Heart left ventricle (tissue), 16 donors: ENCODE measurements around the gene ASTL. TPM values are rescaled to one million over a fixed set of nuclear protein-coding genes. Genes with fewer than 3 reads are reported as not detected.

Experiments used
- ATAC-seq, 4 donors: fragments of 200-7000 bp; cut with Tn5 transposase; one replicate each; pipeline ENCODE4 v1.9.1; 2020 to 2022; ENCODE audit warnings: moderate library complexity in 4 of 4, mild to moderate bottlenecking in 3 of 4, moderate number of reproducible peaks in 1 of 4
- DNase-seq, 5 donors: peaks; one replicate each; pipeline ENCODE4 v3.0.0-alpha.2; 2020
- H3K27ac ChIP-seq, 12 donors: fragments of 200-600 bp; sonication (generic) in 4 of 12; one replicate each; pipeline versions ENCODE4 v1.5.0 to v1.8.0; 2016 to 2022; ENCODE audit warnings: mild to moderate bottlenecking in 2 of 12
- H3K27me3 ChIP-seq, 9 donors: fragments of 200-600 bp; sonication (generic) in 2 of 9; one replicate each; pipeline versions ENCODE4 v1.5.1 to v1.8.0; 2016 to 2022; ENCODE audit warnings: mild to moderate bottlenecking in 3 of 9
- H3K36me3 ChIP-seq, 9 donors: fragments of 200-600 bp; sonication (generic) in 2 of 9; one replicate each; pipeline versions ENCODE4 v1.5.0 to v1.8.0; 2018 to 2022; ENCODE audit warnings: mild to moderate bottlenecking in 2 of 9
- H3K4me1 ChIP-seq, 12 donors: fragments of 200-600 bp; sonication (generic) in 4 of 12; one replicate each; pipeline versions ENCODE4 v1.5.0 to v1.8.0; 2016 to 2022; ENCODE audit warnings: mild to moderate bottlenecking in 3 of 12
- H3K4me3 ChIP-seq, 12 donors: fragments of 200-600 bp; sonication (generic) in 4 of 12; one replicate each; pipeline versions ENCODE4 v1.5.0 to v1.8.0; 2017 to 2022; ENCODE audit warnings: mild to moderate bottlenecking in 9 of 12, moderate library complexity in 4 of 12
- H3K9me3 ChIP-seq, 12 donors: fragments of 200-600 bp; sonication (generic) in 4 of 12; one replicate each; pipeline versions ENCODE4 v1.5.0 to v1.8.0; 2016 to 2022; ENCODE audit warnings: mild to moderate bottlenecking in 1 of 12
- CTCF ChIP-seq, 12 donors: fragments of 200-600 bp; sonication (generic) in 4 of 12; IDR thresholded peaks; one replicate each; pipeline versions ENCODE4 v1.5.0 to v1.8.0; 2018 to 2022; ENCODE audit warnings: antibody characterized with exemption in 12 of 12, mild to moderate bottlenecking in 5 of 12
- POLR2A ChIP-seq, 2 donors: fragments of 450-650 bp; IDR thresholded peaks; one replicate each; pipeline ENCODE4 v1.6.1; 2017; ENCODE audit warnings: antibody characterized with exemption in 2 of 2, mild to moderate bottlenecking in 2 of 2, moderate library complexity in 2 of 2
- WGBS, 4 donors: extraction: QIAGEN DNeasy Blood & Tissue Kit in 2 of 4; methylation state at CpG; one replicate each; pipeline versions ENCODE4 v1.1.5 to v1.1.7; 2013 to 2018; 5-methylcytosine and 5-hydroxymethylcytosine counted together
- intact Hi-C, 10 donors: fragments of 100-400 bp; cut with DNase I; formaldehyde crosslinking; loops; one replicate each; pipeline versions ENCODE4 v1.11.1 to v1.14.2; 2022
- polyA plus RNA-seq, 2 donors: library from polyadenylated mRNA; stranded (reverse); fragments of 200-250 nt; gene quantifications; one replicate each; pipeline ENCODE4 v1.2.3, GENCODE V29; 2013
- total RNA-seq, 9 donors: library from RNA; depleted of rRNA in 2 of 9; stranded (reverse); fragments of >200 nt in 2 of 9; fragmentation: NEBNext Ultra II Directional in 3 of 9; extraction: Animal tissue kit (Norgen Biotek cat#: 25700) in 3 of 9; gene quantifications; one replicate each; pipeline versions ENCODE4 v1.1.0 to v1.2.4, GENCODE V29; 2016 to 2023
- donor health status: ischemic (EF 13 %, LVEDD 7.1; RV severe dilation, severe dysfunction).
- donor health status: healthy with polysubstance abuse.
- donor health status: DM: no; HTN: yes; CAD: no.
- donor health status: DM: no; HTN: no; CAD: no.
- donor health status: ischemic (EF 25% LVEDD 6.9; RV normal size, moderate dysfunction).
- donor health status: ischemic (EF 25% LVEDD 5.7; RV mildly dilated, moderate dysfunction).
- donor health status: healthy.
- donor health status: DM: yes; HTN: yes; CAD: no.
- donor health status: ischemic (EF 35%, LVEDD 5.7; RV mildly dilated, moderate dysfunction).
- donor health status: nonischemic (EF 11% LVEDD 7.7; RV severe dilation, severe dysfunction).
- donor health status: DM: yes; HTN: yes; CAD: no.
- donor health status: PGD.
- donor health status: ischemic (EF 29% LVEDD 5.4; RV normal size, mild dysfunction).
- donor health status: nonischemic (EF 23%, LVEDD 6.1; RV moderate dilation, normal function).

The ASTL gene
- total and polyA plus RNA-seq, 11 donors, result 0.14 TPM; not detected in 10

DNA sequence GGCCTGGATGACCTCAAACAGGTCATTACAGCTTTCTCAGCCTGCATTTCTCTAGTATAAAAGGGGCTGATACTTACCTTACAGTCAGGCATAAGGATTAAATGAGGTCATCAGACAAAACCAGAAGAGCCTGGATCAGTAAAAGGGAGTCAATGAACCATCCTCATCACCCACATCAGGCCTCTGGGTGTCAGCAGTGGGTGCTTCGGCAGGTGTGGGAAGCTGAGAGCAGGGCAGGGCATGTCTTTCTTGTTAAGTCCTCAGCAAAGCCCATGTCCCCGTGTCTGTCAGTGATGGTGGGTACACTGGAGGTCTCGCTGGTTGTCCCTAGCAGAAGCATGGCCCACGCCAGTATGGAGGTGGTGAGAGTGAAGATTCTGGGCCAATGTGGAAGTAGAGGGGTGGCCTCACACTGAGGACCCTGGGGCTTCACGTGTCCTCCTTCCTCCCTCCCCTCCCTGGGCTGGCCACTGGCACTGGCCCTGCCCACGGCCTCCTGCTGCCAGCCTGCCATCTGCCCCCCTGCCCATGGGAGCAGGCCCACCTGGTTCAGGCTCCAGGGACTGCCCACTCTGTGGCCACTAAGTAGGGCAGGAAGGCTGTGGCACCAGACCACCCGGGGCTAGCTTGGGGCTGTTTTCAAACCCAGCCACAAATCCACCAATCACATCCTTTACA lies 26.3 kb downstream of the ASTL start:
- no peak for ATAC-seq
- Histone ChIP-seq H3K4me1 (peaks cover 0 to 54% (median 31%) of the 10 kb centered on the region in 12 donors), H3K27ac (no peak overlapping the region), H3K4me3 (no peak overlapping the region), H3K9me3 (no peaks in the 10 kb centered on the region), H3K36me3 (no peaks in the 10 kb centered on the region), H3K27me3 (peaks cover 0 to 18% (median 5%) of the 10 kb centered on the region in 9 donors)
- intact Hi-C loops, result loop anchor here in 6 of 10 donors (2.0 to 10.0 kb wide), 5 partner anchors 29 to 107 kb away; no protein-coding TSS in a partner anchor
- TF ChIP-seq CTCF (IDR thresholded peaks at IDR 0.05), result no peak
- TF ChIP-seq POLR2A (IDR thresholded peaks at IDR 0.05), result no peak
- DNase-seq, result peak in 2 of 5 donors; percentile 15 to 30
- WGBS, 4 donors, result 91 to 97% (median 94%) methylated on average over 4 to 7 of the region's 7 CpGs

DNA sequence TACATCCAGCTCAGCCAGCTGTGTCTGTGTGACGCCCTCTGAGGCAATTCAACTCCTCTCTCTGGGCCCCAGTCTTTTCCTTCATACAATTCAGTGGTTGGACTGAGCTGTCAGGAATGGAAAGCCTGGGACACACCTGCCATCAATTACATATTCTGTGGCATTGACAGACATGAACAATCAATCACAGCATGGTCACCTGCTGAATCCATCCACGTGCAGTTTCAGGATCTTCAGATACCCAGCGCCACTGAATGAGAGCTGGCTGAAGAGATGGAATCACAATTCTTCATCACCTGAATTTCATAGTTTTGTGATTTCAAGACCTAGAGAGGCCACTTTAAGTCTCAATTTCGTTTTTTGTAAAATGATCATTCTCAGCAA lies 27.1 kb downstream of the ASTL start:
- ATAC-seq (no peak), DNase-seq (no peak)
- H3K36me3 ChIP-seq, result no peaks in the 10 kb centered on the region
- intact Hi-C loops, result loop anchor here in 6 of 10 donors (2.0 to 10.0 kb wide), 5 partner anchors 28 to 106 kb away; no protein-coding TSS in a partner anchor
- no peaks in the 10 kb centered on the region for H3K9me3 ChIP-seq
- no peak overlapping the region for H3K27ac ChIP-seq
- H3K4me1 ChIP-seq, result peaks cover 0 to 48% (median 27%) of the 10 kb centered on the region in 12 donors
- WGBS, 4 donors, result 90 to 95% (median 94%) methylated on average over 4 of the region's 4 CpGs
- H3K4me3 ChIP-seq, result no peak overlapping the region
- H3K27me3 ChIP-seq, result peaks cover 0 to 12% (median 4%) of the 10 kb centered on the region in 9 donors
- TF ChIP-seq CTCF (IDR thresholded peaks at IDR 0.05), result no peak

- no peak for ATAC-seq
- peak in 1 of 5 donors; percentile 23 for DNase-seq
- Histone ChIP-seq H3K4me3 (no peak overlapping the region), H3K27ac (peak overlapping the region in 1 of 12 donors; percentile 77), H3K27me3 (peaks cover 0 to 7% (median 0%) of the 10 kb centered on the region in 9 donors), H3K4me1 (peaks cover 0 to 44% (median 24%) of the 10 kb centered on the region in 12 donors), H3K9me3 (peaks cover 0 to 5% (median 1%) of the 10 kb centered on the region in 12 donors), H3K36me3 (no peaks in the 10 kb centered on the region)
- no peak for TF ChIP-seq POLR2A (IDR thresholded peaks at IDR 0.05)
- TF ChIP-seq CTCF (IDR thresholded peaks at IDR 0.05), result no peak
- intact Hi-C loops, result loop anchor here in 6 of 10 donors (2.0 to 10.0 kb wide), 5 partner anchors 28 to 106 kb away; no protein-coding TSS in a partner anchor
- 93 to 94% (median 93%) methylated on average over 13 of the region's 13 CpGs for WGBS, 4 donors
Observed at GRCh38 chr2:96110621-96111256, 27.6 kb downstream of the ASTL start.

DNA sequence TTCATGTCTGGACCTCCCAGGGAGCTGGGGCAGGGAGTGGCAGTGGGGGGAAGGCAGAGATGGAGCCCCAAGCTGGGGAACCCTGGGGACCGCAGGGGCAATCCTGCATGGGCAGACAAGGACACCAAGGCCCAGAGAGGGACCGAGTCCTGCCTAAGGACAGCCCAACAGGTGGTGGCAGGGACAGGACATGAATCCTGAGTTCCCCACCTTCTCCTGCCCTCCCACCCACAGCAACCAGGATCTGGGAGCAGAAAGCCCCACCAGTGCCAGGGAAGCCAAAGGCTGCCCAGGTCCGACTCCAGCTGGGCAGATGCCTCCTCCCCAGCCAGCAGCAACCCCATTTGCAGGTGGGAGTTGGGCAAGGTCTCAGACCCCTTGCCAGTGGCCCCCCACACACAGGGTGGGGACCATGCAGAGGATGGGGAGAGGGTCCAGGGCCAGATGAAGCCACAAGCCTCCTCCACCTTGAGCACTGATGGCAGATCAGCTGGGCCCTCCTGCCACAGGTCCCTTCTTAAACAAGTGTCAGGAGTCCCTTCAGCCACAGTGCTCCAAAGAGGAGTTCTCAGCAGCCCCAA lies 28.3 kb downstream of the ASTL start:
- peaks cover 0 to 43% (median 24%) of the 10 kb centered on the region in 12 donors for H3K4me1 ChIP-seq
- TF ChIP-seq POLR2A (IDR thresholded peaks at IDR 0.05) (no peak), CTCF (IDR thresholded peaks at IDR 0.05) (no peak)
- no peak for ATAC-seq
- no peaks in the 10 kb centered on the region for H3K27me3 ChIP-seq
- peak overlapping the region in 9 of 12 donors; percentile 67 to 94 (median 83) for H3K27ac ChIP-seq
- WGBS, 4 donors, result 93 to 100% (median 97%) methylated on average over 2 to 3 of the region's 3 CpGs; no CpG with 5 or more reads in 1 of the 4 donors
- no peaks in the 10 kb centered on the region for H3K36me3 ChIP-seq
- intact Hi-C loops, result loop anchor here in 6 of 10 donors (2.0 to 10.0 kb wide), 5 partner anchors 27 to 105 kb away; no protein-coding TSS in a partner anchor
- no peak overlapping the region for H3K4me3 ChIP-seq
- peaks cover 0 to 12% (median 9%) of the 10 kb centered on the region in 12 donors for H3K9me3 ChIP-seq
- DNase-seq, result peak in 2 of 5 donors; percentile 28 to 51
